K562 (cell line): Measurements from ENCODE around the gene TMEM132C. TPM values are rescaled to one million over a fixed set of nuclear protein-coding genes. Genes with fewer than 3 reads are reported as not detected.

ENCODE experiments used
- ATAC-seq: fragments of 200-7000 bp; cut with Tn5 transposase; 3 replicates; pipeline ENCODE4 v1.9.1; 2020; ENCODE audit warnings: moderate library complexity
- BruUV-seq: library from RNA; stranded (reverse); fragments of 400-500 nt; replicated peaks from 2 replicates; lab custom pipeline; 2021; lab: Mats Ljungman, UMichigan
- CTCF ChIA-PET: fragments of 300-600 bp; formaldehyde crosslinking; extraction: SDS; loops from one replicate; lab custom pipeline; 2021; ENCODE audit warnings: low intra/inter-chr PET ratio; lab: Yijun Ruan, JAX
- POLR2A ChIA-PET: fragments of 300-600, 350-650 bp; sonication (Branson Sonifier 250); formaldehyde crosslinking; extraction: SDS; loops from one replicate; lab custom pipeline; 2021; ENCODE audit warnings: antibody characterized with exemption, inconsistent platforms; lab: Yijun Ruan, JAX
- DNase-seq, 4 experiments: peaks; one replicate each; pipeline versions ENCODE4 v3.0.0 to v3.0.0-alpha.2; 2011 to 2018; ENCODE audit warnings: low spot score in 3 of 4, mixed read lengths in 3 of 4; ENCODE audit errors: extremely low read depth in 1 of 4
- FAIRE-seq: peaks from 2 replicates; lab custom pipeline; 2011; peaks lifted over from hg19 to GRCh38; lab: Jason Lieb, UNC
- H2AFZ ChIP-seq: 2 replicates; pipeline ENCODE4 v1.6.0; 2011; ENCODE audit warnings: low read depth, low read length, control low read depth, inconsistent platforms
- H3K27ac ChIP-seq: fragments of 200-600 bp; 3 replicates; pipeline ENCODE4 v1.8.0; 2011; ENCODE audit warnings: low read depth, mild to moderate bottlenecking, control low read depth, inconsistent platforms, low read length, moderate library complexity, mixed read lengths; ENCODE audit errors: extremely low read depth
- H3K27me3 ChIP-seq, 2 experiments: fragments of 300-600 bp in 1 of 2; 2 replicates in 1 of 2; 3 replicates in 1 of 2; pipeline versions ENCODE4 v1.6.0 to v1.8.0; 2011; ENCODE audit warnings: inconsistent platforms in 2 of 2, low read length in 2 of 2, mild to moderate bottlenecking in 1 of 2, mixed read lengths in 1 of 2, moderate library complexity in 1 of 2; ENCODE audit not compliant: control insufficient read depth in 2 of 2, insufficient read depth in 2 of 2
- H3K36me3 ChIP-seq: fragments of 300-600 bp; 3 replicates; pipeline ENCODE4 v1.8.0; 2011; ENCODE audit warnings: mild to moderate bottlenecking, low read length, inconsistent platforms; ENCODE audit not compliant: control insufficient read depth, insufficient read depth
- H3K4me1 ChIP-seq, 2 experiments: fragments of 200-600 bp in 1 of 2; replicated peaks in 1 of 2; 2 replicates in 1 of 2; 3 replicates in 1 of 2; pipeline versions ENCODE4 v1.5.1 to v1.8.0; 2011; ENCODE audit warnings: inconsistent platforms in 2 of 2, low read length in 2 of 2, mild to moderate bottlenecking in 1 of 2, mixed read lengths in 1 of 2, moderate library complexity in 1 of 2; ENCODE audit not compliant: control insufficient read depth in 2 of 2, insufficient read depth in 2 of 2
- H3K4me2 ChIP-seq: 2 replicates; pipeline ENCODE4 v1.6.1; 2011; ENCODE audit warnings: low read length, control low read depth, inconsistent platforms, mixed read lengths; ENCODE audit not compliant: insufficient read depth
- H3K4me3 ChIP-seq: fragments of 200-600 bp; sonication (generic), shearing (Covaris generic); 2 replicates; pipeline ENCODE4 v1.5.1; 2016; ENCODE audit warnings: control low read depth, inconsistent platforms
- H3K79me2 ChIP-seq: fragments of 200-600 bp; 3 replicates; pipeline ENCODE4 v1.8.0; 2011; ENCODE audit warnings: low read length, inconsistent platforms; ENCODE audit not compliant: control insufficient read depth, insufficient read depth
- H3K9ac ChIP-seq, 2 experiments: 2 replicates each; pipeline versions ENCODE4 v1.6.0 to v1.6.1; 2011; ENCODE audit warnings: low read depth in 2 of 2, low read length in 2 of 2, control low read depth in 1 of 2, inconsistent platforms in 1 of 2, mild to moderate bottlenecking in 1 of 2, mixed read lengths in 1 of 2; ENCODE audit not compliant: insufficient read depth in 1 of 2
- H3K9me1 ChIP-seq: one replicate; pipeline ENCODE4 v1.6.0; 2011; ENCODE audit warnings: inconsistent platforms, mild to moderate bottlenecking, low read length, moderate library complexity; ENCODE audit not compliant: control insufficient read depth, insufficient read depth
- H3K9me3 ChIP-seq: replicated peaks from 2 replicates; pipeline ENCODE4 v1.5.1; 2011; ENCODE audit warnings: low read depth, low read length, inconsistent platforms; ENCODE audit not compliant: control insufficient read depth, insufficient read depth
- H4K20me1 ChIP-seq: replicated peaks from 2 replicates; pipeline ENCODE4 v1.6.1; 2011; ENCODE audit warnings: low read length, inconsistent platforms, mixed read lengths; ENCODE audit not compliant: control insufficient read depth, insufficient read depth
- CGGBP1 ChIP-seq: fragments of 250-450 bp; sonication (Bioruptor Pico); IDR thresholded peaks from 2 replicates; pipeline ENCODE4 v1.9.0; 2021; ENCODE audit warnings: mild to moderate bottlenecking
- HMGXB4 ChIP-seq: sonication (generic); formaldehyde crosslinking; IDR thresholded peaks from 2 replicates; pipeline ENCODE4 v1.8.1; 2023; ENCODE audit warnings: mild to moderate bottlenecking, missing genetic modification reagents
- KAT7 ChIP-seq: sonication (generic); formaldehyde crosslinking; IDR thresholded peaks from 2 replicates; pipeline ENCODE4 v1.8.0; 2022; ENCODE audit warnings: missing genetic modification reagents, mild to moderate bottlenecking, borderline replicate concordance
- MEF2D ChIP-seq: conservative IDR thresholded peaks from 2 replicates; pipeline ENCODE4 v1.6.1; 2016; ENCODE audit warnings: low read depth, missing genetic modification characterization, missing compliant biosample characterization
- MLX ChIP-seq, 2 experiments: fragments of 450-650 bp in 1 of 2; sonication (generic) in 1 of 2; formaldehyde crosslinking; conservative IDR thresholded peaks; 2 replicates each; pipeline versions ENCODE4 v1.4.0 to v1.8.1; 2020 to 2022; ENCODE audit warnings: mild to moderate bottlenecking in 1 of 2, missing genetic modification reagents in 1 of 2
- PCBP2 ChIP-seq: fragments of 200-400 bp; formaldehyde crosslinking; IDR thresholded peaks from 2 replicates; pipeline ENCODE4 v1.6.1; 2018; ENCODE audit warnings: low read length, low read depth, mild to moderate bottlenecking, moderate library complexity; ENCODE audit not compliant: poor library complexity, severe bottlenecking
- PHF8 ChIP-seq: fragments of 200-600 bp; sonication (generic); IDR thresholded peaks from 2 replicates; pipeline ENCODE4 v1.6.1; 2012; ENCODE audit warnings: mixed run types, mild to moderate bottlenecking, inconsistent platforms, low read length, moderate library complexity, borderline replicate concordance
- PML ChIP-seq: IDR thresholded peaks from 2 replicates; pipeline ENCODE4 v1.6.1; 2012; ENCODE audit warnings: low read length, inconsistent platforms
- POU5F1 ChIP-seq: fragments of 150-350 bp; IDR thresholded peaks from 2 replicates; pipeline ENCODE4 v1.6.1; 2014; ENCODE audit warnings: borderline replicate concordance, low read length, low read depth, mild to moderate bottlenecking; ENCODE audit not compliant: partially characterized antibody
- PPARD ChIP-seq: fragments of 250-450 bp; sonication (Bioruptor Pico); IDR thresholded peaks from 2 replicates; pipeline ENCODE4 v1.8.0; 2022; ENCODE audit warnings: inconsistent platforms, mild to moderate bottlenecking, moderate library complexity
- ZBTB2 ChIP-seq: fragments of 450-650 bp; IDR thresholded peaks from 2 replicates; pipeline ENCODE4 v1.6.1; 2016; ENCODE audit warnings: antibody characterized with exemption
- ZBTB9 ChIP-seq: fragments of 450-650 bp; formaldehyde crosslinking; IDR thresholded peaks from 2 replicates; pipeline ENCODE4 v1.4.0; 2020; ENCODE audit warnings: mild to moderate bottlenecking, moderate library complexity
- ZNF280B ChIP-seq: fragments of 250-450 bp; sonication (Bioruptor Pico); IDR thresholded peaks from 2 replicates; pipeline ENCODE4 v1.5.1; 2021; ENCODE audit warnings: mild to moderate bottlenecking
- whole genome bisulfite sequencing: fragments of 100-300 bp; shearing (Covaris generic); methylation state at CpG from one replicate; pipeline ENCODE4 v1.1.6; 2016; ENCODE audit warnings: low coverage, mixed read lengths; ENCODE audit not compliant: insufficient coverage; ENCODE audit errors: missing lambda C conversion rate; 5-methylcytosine and 5-hydroxymethylcytosine counted together
- in situ Hi-C: fragments of 300-500 bp; cut with MboI; formaldehyde crosslinking; loops from 4 replicates; pipeline ENCODE4 v1.15.0; 2018; ENCODE audit warnings: inconsistent platforms, mixed read lengths
- intact Hi-C: fragments of 100-400 bp; cut with micrococcal nuclease; formaldehyde crosslinking; loops from 2 replicates; pipeline ENCODE4 v1.14.2; 2022
- polyA plus RNA-seq, 8 experiments: library from polyadenylated mRNA; depleted of rRNA in 4 of 8; stranded (reverse) in 5 of 8; unstranded in 3 of 8; fragments of >200 nt; fragmentation: Nextera tagmentation in 2 of 8; fragmentation: Illumina TruSeq in 1 of 8; extraction: Ambion mirVana in 2 of 8; extraction: Trizol in 1 of 8; gene quantifications; 2 replicates each; pipeline versions ENCODE4 v1.2.1 to v1.2.3, GENCODE V29; 2011 to 2014; ENCODE audit warnings: inconsistent platforms in 1 of 8, missing spikeins in 1 of 8
- total RNA-seq, 7 experiments: library from RNA; depleted of rRNA in 6 of 7; stranded (reverse); fragments of >200 nt in 6 of 7; fragmentation: Illumina TruSeq in 2 of 7; extraction: Trizol in 2 of 7; gene quantifications; 2 replicates each; pipeline versions ENCODE4 v1.2.1 to v1.2.3, GENCODE V29; 2011 to 2021; ENCODE audit warnings: low replicate concordance in 1 of 7

TMEM132C gene
- total and polyA plus RNA-seq, 9 of the 15 experiments (the other 6 are each of a cell fraction or from before 2014, with no cell fraction given), result not detected

GRCh38 chr12:128339631-128340030 is 72.7 kb downstream of the TMEM132C start:
- Histone ChIP-seq H3K4me2 (no peak overlapping the region), H3K9ac (no peak overlapping the region), H3K79me2 (no peaks in the 10 kb centered on the region), H3K27ac (no peak overlapping the region), H3K9me3 (no peaks in the 10 kb centered on the region), H3K27me3 (no peaks in the 10 kb centered on the region; a peak in 1 of 5 replicates), H4K20me1 (no peaks in the 10 kb centered on the region), H3K4me3 (no peak overlapping the region), H3K9me1 (no peaks in the 10 kb centered on the region), H3K36me3 (no peaks in the 10 kb centered on the region), H2AFZ (no peak overlapping the region), H3K4me1 (no peaks in the 10 kb centered on the region)
- no TSS peak for BruUV-seq
- FAIRE-seq (no peak), ATAC-seq (no peak), DNase-seq (no peak)
- ChIA-PET CTCF (no interaction called here), POLR2A (interaction anchor here (0.6 kb wide), 1 partner anchor 9 kb away, joined by 5 read pairs; no protein-coding TSS in a partner anchor)
- 0% methylated on average over 1 of the region's 1 CpG for WGBS
- TF ChIP-seq PPARD (CRISPR knock-in tag), result no peak
- TF ChIP-seq MEF2D (tag), result no peak
- TF ChIP-seq ZNF280B (CRISPR knock-in tag), result no peak
- no peak for TF ChIP-seq CGGBP1 (CRISPR knock-in tag)
- TF ChIP-seq MLX (CRISPR knock-in tag; conservative IDR thresholded peaks at IDR 0.05), result no peak
- TF ChIP-seq PCBP2, result no peak
- no peak for TF ChIP-seq ZBTB2
- TF ChIP-seq KAT7 (CRISPR knock-in tag), result no peak
- TF ChIP-seq PML, result no peak
- no peak for TF ChIP-seq PHF8
- TF ChIP-seq HMGXB4 (CRISPR knock-in tag), result no peak
- no peak for TF ChIP-seq POU5F1
- no peak for TF ChIP-seq ZBTB9 (CRISPR knock-in tag)
- intact Hi-C loops, result no loop called here
- in situ Hi-C loops, result no loop called here
